Ovary (tissue), 3 donors: ENCODE measurements around the gene GALR1.

Experiments
- CTCF ChIP-seq, 3 donors: fragments of 450-650 bp in 2 of 3; fragments of 200-600 bp in 1 of 3; IDR thresholded peaks; one replicate each; pipeline versions ENCODE4 v1.5.1 to v1.8.0; 2016 to 2022; ENCODE audit warnings: antibody characterized with exemption in 3 of 3, mild to moderate bottlenecking in 1 of 3
- EP300 ChIP-seq: sonication (generic); formaldehyde crosslinking; IDR thresholded peaks from one replicate; pipeline ENCODE4 v1.6.1; 2017; ENCODE audit warnings: antibody characterized with exemption
- POLR2A ChIP-seq: fragments of 450-650 bp; IDR thresholded peaks from one replicate; pipeline ENCODE4 v1.6.1; 2017; ENCODE audit warnings: antibody characterized with exemption, mild to moderate bottlenecking, moderate library complexity
- donor health status: DM: no; HTN: no; CAD: no.

GRCh38 chr18:77223221-77223639 lies 26.4 kb upstream of the GALR1 start:
- TF ChIP-seq EP300 (no peak), CTCF (IDR thresholded peaks at IDR 0.05) (no peak), POLR2A (no peak)
